Esophagus muscularis mucosa (tissue), 4 donors: ENCODE measurements around the gene ECSIT. TPM values are rescaled to one million over a fixed set of nuclear protein-coding genes. Genes with fewer than 3 reads are reported as not detected.

ENCODE experiments used
- DNase-seq: peaks from one replicate; pipeline ENCODE4 v3.0.0-alpha.2; 2017; ENCODE audit errors: extremely low spot score
- H3K27ac ChIP-seq, 4 donors: fragments of 200-600 bp; sonication (generic); replicated peaks in 1 of 4; 1 replicate in 3 of 4; 2 replicates in 1 of 4; pipeline ENCODE4 v1.5.1; 2016 to 2019; ENCODE audit warnings: mild to moderate bottlenecking in 1 of 4
- H3K27me3 ChIP-seq, 4 donors: fragments of 200-600 bp; sonication (generic); one replicate each; pipeline versions ENCODE4 v1.5.1 to v1.6.0; 2016 to 2019
- H3K36me3 ChIP-seq, 4 donors: fragments of 200-600 bp; sonication (generic); one replicate each; pipeline ENCODE4 v1.5.1; 2016 to 2019
- H3K4me1 ChIP-seq, 4 donors: fragments of 200-600 bp; sonication (generic); one replicate each; pipeline ENCODE4 v1.5.1; 2016 to 2019
- H3K4me3 ChIP-seq, 4 donors: fragments of 200-600 bp; sonication (generic); 1 replicate in 2 of 4; 2 replicates in 2 of 4; pipeline ENCODE4 v1.5.1; 2016 to 2019; ENCODE audit warnings: mild to moderate bottlenecking in 4 of 4, moderate library complexity in 1 of 4
- H3K9me3 ChIP-seq, 4 donors: fragments of 200-600 bp; sonication (generic); 1 replicate in 3 of 4; 2 replicates in 1 of 4; pipeline ENCODE4 v1.5.1; 2016 to 2019
- EP300 ChIP-seq: sonication (generic); formaldehyde crosslinking; IDR thresholded peaks from one replicate; pipeline ENCODE4 v1.6.1; 2017; ENCODE audit warnings: antibody characterized with exemption
- POLR2A ChIP-seq: fragments of 450-650 bp; IDR thresholded peaks from one replicate; pipeline ENCODE4 v1.6.1; 2017; ENCODE audit warnings: antibody characterized with exemption, moderate library complexity, mild to moderate bottlenecking, low read depth
- POLR2AphosphoS5 ChIP-seq, 2 donors: sonication (generic); formaldehyde crosslinking; IDR thresholded peaks; one replicate each; pipeline ENCODE4 v1.6.1; 2017; ENCODE audit warnings: antibody characterized with exemption in 2 of 2
- WGBS: methylation state at CpG from one replicate; pipeline ENCODE4 v1.1.5; 2018; 5-methylcytosine and 5-hydroxymethylcytosine counted together
- intact Hi-C: fragments of 100-400 bp; cut with DNase I; formaldehyde crosslinking; loops from one replicate; pipeline ENCODE4 v1.15.1; 2023
- total RNA-seq, 4 donors: library from RNA; depleted of rRNA; stranded (reverse); fragments of >200 nt; gene quantifications; one replicate each; pipeline versions ENCODE4 v1.1.0 to v1.2.1, GENCODE V29; 2016
- TF ChIP-seq, protein P1 (sequence below), 3 experiments: fragments of 200-600 bp in 2 of 3; fragments of 450-650 bp in 1 of 3; sonication (generic) in 2 of 3; IDR thresholded peaks; one replicate each; pipeline ENCODE4 v1.5.1; 2017 to 2019; ENCODE audit warnings: antibody characterized with exemption in 3 of 3, mild to moderate bottlenecking in 2 of 3, moderate library complexity in 1 of 3

Gene ECSIT
- total RNA-seq, 4 donors from 2014 or later = 72.7 to 97.5 (median 81.8) TPM

DNA sequence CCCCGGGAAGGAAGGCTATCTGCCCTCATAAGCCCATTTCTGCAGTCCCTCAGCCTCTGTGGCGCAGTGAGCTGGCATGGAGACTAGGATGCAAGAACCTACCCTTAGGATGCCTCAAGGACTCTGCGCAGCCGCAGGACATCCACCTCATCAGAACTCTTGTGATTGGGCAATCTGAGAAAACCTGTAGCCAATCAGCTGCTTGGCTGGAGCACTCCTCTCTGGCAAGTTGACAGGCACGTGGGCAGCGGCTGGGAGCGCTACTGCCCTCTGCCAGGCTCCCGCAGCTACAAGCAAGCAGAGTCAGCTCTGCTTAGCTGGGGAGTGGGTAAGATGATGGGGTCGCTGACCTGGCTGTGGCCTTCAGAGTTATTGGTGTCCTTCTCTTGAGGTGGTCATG, 1.5 kb upstream of the ECSIT start:
- intact Hi-C loops = no loop called here
- WGBS = 17% methylated on average over 6 of the region's 9 CpGs
- DNase-seq = no peak
- peak; percentile 61 to 80 for TF ChIP-seq POLR2AphosphoS5 (IDR thresholded peaks at IDR 0.05)
- TF ChIP-seq EP300 = no peak
- no peak for TF ChIP-seq POLR2A
- TF ChIP-seq, protein P1, sequence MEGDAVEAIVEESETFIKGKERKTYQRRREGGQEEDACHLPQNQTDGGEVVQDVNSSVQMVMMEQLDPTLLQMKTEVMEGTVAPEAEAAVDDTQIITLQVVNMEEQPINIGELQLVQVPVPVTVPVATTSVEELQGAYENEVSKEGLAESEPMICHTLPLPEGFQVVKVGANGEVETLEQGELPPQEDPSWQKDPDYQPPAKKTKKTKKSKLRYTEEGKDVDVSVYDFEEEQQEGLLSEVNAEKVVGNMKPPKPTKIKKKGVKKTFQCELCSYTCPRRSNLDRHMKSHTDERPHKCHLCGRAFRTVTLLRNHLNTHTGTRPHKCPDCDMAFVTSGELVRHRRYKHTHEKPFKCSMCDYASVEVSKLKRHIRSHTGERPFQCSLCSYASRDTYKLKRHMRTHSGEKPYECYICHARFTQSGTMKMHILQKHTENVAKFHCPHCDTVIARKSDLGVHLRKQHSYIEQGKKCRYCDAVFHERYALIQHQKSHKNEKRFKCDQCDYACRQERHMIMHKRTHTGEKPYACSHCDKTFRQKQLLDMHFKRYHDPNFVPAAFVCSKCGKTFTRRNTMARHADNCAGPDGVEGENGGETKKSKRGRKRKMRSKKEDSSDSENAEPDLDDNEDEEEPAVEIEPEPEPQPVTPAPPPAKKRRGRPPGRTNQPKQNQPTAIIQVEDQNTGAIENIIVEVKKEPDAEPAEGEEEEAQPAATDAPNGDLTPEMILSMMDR (IDR thresholded peaks at IDR 0.05) = peak; percentile 19 to 41 (median 37)
- Histone ChIP-seq H3K27me3 (no peaks in the 10 kb centered on the region), H3K4me3 (no peak overlapping the region), H3K9me3 (no peaks in the 10 kb centered on the region), H3K27ac (peak overlapping the region; percentile 81 to 92 (median 88)), H3K36me3 (peaks cover 0 to 7% (median 5%) of the 10 kb centered on the region in 4 donors), H3K4me1 (peaks cover 19 to 52% (median 48%) of the 10 kb centered on the region in 4 donors)

- peaks cover 4 to 94% (median 65%) of the 10 kb centered on the region in 4 donors for H3K36me3 ChIP-seq
- no peaks in the 10 kb centered on the region for H3K4me1 ChIP-seq
- TF ChIP-seq POLR2AphosphoS5 (IDR thresholded peaks at IDR 0.05) (no peak), POLR2A (no peak), EP300 (no peak)
- TF ChIP-seq, protein P1 (IDR thresholded peaks at IDR 0.05) = no peak
- no peaks in the 10 kb centered on the region for H3K9me3 ChIP-seq
- no peak overlapping the region for H3K4me3 ChIP-seq
- intact Hi-C loops = no loop called here
- WGBS = 97% methylated on average over 7 of the region's 9 CpGs
- no peak for DNase-seq
- H3K27me3 ChIP-seq = no peaks in the 10 kb centered on the region
- H3K27ac ChIP-seq = no peak overlapping the region
Measured at GRCh38 chr19:11519138-11519537, 9.8 kb downstream of the ECSIT start.

DNA sequence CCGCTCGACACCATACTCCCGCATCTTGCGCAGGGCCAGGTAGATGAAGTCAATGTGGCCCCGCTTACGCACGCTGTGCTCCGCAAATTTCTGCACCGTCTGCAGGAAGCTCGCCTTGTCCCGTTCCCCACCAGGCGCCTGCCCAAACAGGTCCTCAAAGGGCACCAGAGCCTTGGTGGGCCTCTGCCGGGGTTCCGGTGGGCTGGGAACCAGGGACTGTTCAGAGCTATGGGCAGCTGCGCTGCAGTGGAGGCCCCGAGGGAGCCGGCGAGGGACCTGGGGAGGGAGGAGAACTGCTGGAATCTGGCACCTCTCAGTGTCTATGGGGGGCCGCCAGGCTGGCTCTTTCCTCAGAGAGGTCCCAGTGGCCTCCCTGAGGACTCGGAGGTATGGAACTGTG, 15.0 kb downstream of the ECSIT start:
- 85% methylated on average over 2 of the region's 20 CpGs for WGBS
- TF ChIP-seq EP300 = no peak
- no peak for TF ChIP-seq POLR2A
- TF ChIP-seq, protein P1 (IDR thresholded peaks at IDR 0.05) = no peak
- TF ChIP-seq POLR2AphosphoS5 (IDR thresholded peaks at IDR 0.05) = no peak
- Histone ChIP-seq H3K4me3 (no peak overlapping the region), H3K9me3 (no peaks in the 10 kb centered on the region), H3K4me1 (no peaks in the 10 kb centered on the region), H3K36me3 (peaks cover 18 to 93% (median 83%) of the 10 kb centered on the region in 4 donors), H3K27me3 (no peaks in the 10 kb centered on the region), H3K27ac (no peak overlapping the region)
- intact Hi-C loops = no loop called here
- DNase-seq = no peak

DNA sequence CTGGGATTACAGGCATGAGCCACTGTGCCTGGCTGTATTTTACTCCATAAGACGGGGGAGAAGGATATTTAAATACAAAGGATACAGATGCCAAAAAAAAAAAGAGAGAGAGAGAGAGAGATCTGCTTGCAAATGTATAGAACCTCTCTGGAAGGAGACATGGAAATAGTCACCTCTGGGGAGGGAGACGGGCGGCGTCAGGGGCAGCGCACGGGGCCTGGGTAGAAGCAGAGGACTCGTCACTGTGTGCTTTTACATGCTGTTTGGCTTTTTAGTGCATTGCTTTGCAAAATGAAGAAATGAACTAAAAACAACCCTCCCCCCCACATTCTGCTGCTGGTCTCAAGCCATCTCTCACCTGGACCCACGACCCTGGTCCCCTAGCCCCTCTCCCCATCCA, 18.5 kb downstream of the ECSIT start:
- H3K4me1 ChIP-seq = peaks cover 6 to 10% (median 9%) of the 10 kb centered on the region in 4 donors
- WGBS = 94% methylated on average over 8 of the region's 8 CpGs
- no peaks in the 10 kb centered on the region for H3K27me3 ChIP-seq
- no peaks in the 10 kb centered on the region for H3K9me3 ChIP-seq
- DNase-seq = no peak
- TF ChIP-seq, protein P1 (IDR thresholded peaks at IDR 0.05) = no peak
- no peak for TF ChIP-seq EP300
- TF ChIP-seq POLR2AphosphoS5 (IDR thresholded peaks at IDR 0.05) = no peak
- no peak for TF ChIP-seq POLR2A
- no peak overlapping the region for H3K4me3 ChIP-seq
- no peak overlapping the region for H3K27ac ChIP-seq
- peaks cover 18 to 63% (median 49%) of the 10 kb centered on the region in 4 donors for H3K36me3 ChIP-seq
- intact Hi-C loops = no loop called here
